GM19452 (cell line): ENCODE results near the gene NINL.
"Not testable (repeated sequence)": the region's sequence is repeated elsewhere in the genome, so short reads cannot be mapped to it uniquely, and the experiment has no call there.

Experiments used
- ATAC-seq: cut with Tn5 transposase; IDR thresholded peaks from one replicate; pipeline ENCODE4 v1.9.1; 2021; ENCODE audit not compliant: unreplicated experiment

Gene NINL

GRCh38 chr20:25487306-25487705, 98.0 kb downstream of the NINL start:
- ATAC-seq: no peak

- no peak for ATAC-seq
Measured at GRCh38 chr20:25486377-25486776, 99.0 kb downstream of the NINL start.

- ATAC-seq: no peak
Measured at GRCh38 chr20:25485872-25486271, 99.5 kb downstream of the NINL start.

- no peak for ATAC-seq
Measured at GRCh38 chr20:25484911-25485511, 100.3 kb downstream of the NINL start.

GRCh38 chr20:25484224-25484846, 101.0 kb downstream of the NINL start:
- ATAC-seq: no peak

GRCh38 chr20:25483431-25484132, 101.7 kb downstream of the NINL start:
- no peak for ATAC-seq

- no peak for ATAC-seq
Measured at GRCh38 chr20:25481918-25482253, 103.4 kb downstream of the NINL start.

GRCh38 chr20:25481235-25481917, 104.0 kb downstream of the NINL start:
- no peak for ATAC-seq

GRCh38 chr20:25480797-25481196, 104.5 kb downstream of the NINL start:
- ATAC-seq: no peak

- no peak for ATAC-seq
Measured at GRCh38 chr20:25480156-25480555, 105.2 kb downstream of the NINL start.

- ATAC-seq: no peak
Measured at GRCh38 chr20:25479638-25480037, 105.7 kb downstream of the NINL start.

GRCh38 chr20:25478889-25479568, 106.3 kb downstream of the NINL start:
- no peak for ATAC-seq

- no peak for ATAC-seq
Measured at GRCh38 chr20:25477014-25477882, 108.1 kb downstream of the NINL start.

GRCh38 chr20:25476106-25477013, 109.0 kb downstream of the NINL start:
- ATAC-seq: no peak

GRCh38 chr20:25473297-25473696, 112.0 kb downstream of the NINL start:
- not testable (repeated sequence) for ATAC-seq

GRCh38 chr20:25471020-25471419, 114.3 kb downstream of the NINL start:
- no peak for ATAC-seq

- peak; percentile 55 for ATAC-seq
Measured at GRCh38 chr20:25470045-25470444, 115.3 kb downstream of the NINL start.

- no peak for ATAC-seq
Measured at GRCh38 chr20:25469558-25469957, 115.8 kb downstream of the NINL start.
